ENCODE measurements around the gene QRSL1. TPM values are rescaled to one million over a fixed set of nuclear protein-coding genes. Genes with fewer than 3 reads are reported as not detected.

The QRSL1 gene
- polyA plus RNA-seq, 1 of the 3 experiments (the other 2 are of a cell fraction): 5.7 TPM

- no peak for DNase-seq
- TF ChIP-seq SIN3A (IDR thresholded peaks at IDR 0.05; ENCODE audit: borderline replicate concordance, low read depth, low read length) (no peak), FOSL2 (IDR thresholded peaks at IDR 0.05; ENCODE audit: borderline replicate concordance, low read depth) (no peak), MXI1 (IDR thresholded peaks at IDR 0.05; ENCODE audit: low read depth, low read length) (no peak), TCF12 (IDR thresholded peaks at IDR 0.05) (no peak), JUND (IDR thresholded peaks at IDR 0.05) (no peak)
- TF ChIP-seq, protein P1, sequence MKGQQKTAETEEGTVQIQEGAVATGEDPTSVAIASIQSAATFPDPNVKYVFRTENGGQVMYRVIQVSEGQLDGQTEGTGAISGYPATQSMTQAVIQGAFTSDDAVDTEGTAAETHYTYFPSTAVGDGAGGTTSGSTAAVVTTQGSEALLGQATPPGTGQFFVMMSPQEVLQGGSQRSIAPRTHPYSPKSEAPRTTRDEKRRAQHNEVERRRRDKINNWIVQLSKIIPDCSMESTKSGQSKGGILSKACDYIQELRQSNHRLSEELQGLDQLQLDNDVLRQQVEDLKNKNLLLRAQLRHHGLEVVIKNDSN (IDR thresholded peaks at IDR 0.05; ENCODE audit: borderline replicate concordance, low read depth): no peak
- H3K36me3 ChIP-seq (replicated peaks in 1 of 2; ENCODE audit: control insufficient read depth in 1 of 2, insufficient read depth in 2 of 2, low read length in 1 of 2): peaks cover 43 to 65% of the 10 kb centered on the region in 2 experiments
- WGBS (ENCODE audit: low lambda C conversion rate): 97% methylated on average over 4 of the region's 4 CpGs
- ChIA-PET CTCF (interaction anchor here (0.5 kb wide), 1 partner anchor 365 kb away, joined by 3 read pairs; no protein-coding TSS in a partner anchor), POLR2A (no interaction called here)
- H3K9ac ChIP-seq: no peak overlapping the region
- H4K20me1 ChIP-seq (ENCODE audit: insufficient read depth): no peaks in the 10 kb centered on the region
- no peaks in the 10 kb centered on the region for H3K9me2 ChIP-seq
- H3K4me1 ChIP-seq (ENCODE audit: control insufficient read depth in 1 of 2, insufficient read depth in 2 of 2, low read depth in 1 of 2, low read length in 1 of 2): no peaks in the 10 kb centered on the region
- H3K79me2 ChIP-seq (ENCODE audit: insufficient read depth): no peaks in the 10 kb centered on the region
- H3K4me2 ChIP-seq: no peak overlapping the region
- H2AFZ ChIP-seq (ENCODE audit: low read depth): no peak overlapping the region
- peaks cover 6% of the 10 kb centered on the region for H3F3A ChIP-seq (replicated peaks; ENCODE audit: insufficient read depth)
- H3K27ac ChIP-seq (ENCODE audit: low read depth in 2 of 2, low read length in 1 of 2): no peak overlapping the region
- no peaks in the 10 kb centered on the region for H3K27me3 ChIP-seq (ENCODE audit: insufficient read depth)
- H3K9me3 ChIP-seq: peaks cover 12% of the 10 kb centered on the region
- H3K4me3 ChIP-seq (ENCODE audit: low read depth in 2 of 2, low read length in 1 of 2): no peak overlapping the region
These were observed 29.1 kb downstream of the QRSL1 start for GRCh38 chr6:106658469-106658868.

GRCh38 chr6:106659859-106660258, 30.5 kb downstream of the QRSL1 start:
- H3K4me1 ChIP-seq (ENCODE audit: control insufficient read depth in 1 of 2, insufficient read depth in 2 of 2, low read depth in 1 of 2, low read length in 1 of 2): no peaks in the 10 kb centered on the region
- no peaks in the 10 kb centered on the region for H3K27me3 ChIP-seq (ENCODE audit: insufficient read depth)
- H3K79me2 ChIP-seq (ENCODE audit: insufficient read depth): no peaks in the 10 kb centered on the region
- TF ChIP-seq TCF12 (IDR thresholded peaks at IDR 0.05): no peak
- TF ChIP-seq, protein P2, sequence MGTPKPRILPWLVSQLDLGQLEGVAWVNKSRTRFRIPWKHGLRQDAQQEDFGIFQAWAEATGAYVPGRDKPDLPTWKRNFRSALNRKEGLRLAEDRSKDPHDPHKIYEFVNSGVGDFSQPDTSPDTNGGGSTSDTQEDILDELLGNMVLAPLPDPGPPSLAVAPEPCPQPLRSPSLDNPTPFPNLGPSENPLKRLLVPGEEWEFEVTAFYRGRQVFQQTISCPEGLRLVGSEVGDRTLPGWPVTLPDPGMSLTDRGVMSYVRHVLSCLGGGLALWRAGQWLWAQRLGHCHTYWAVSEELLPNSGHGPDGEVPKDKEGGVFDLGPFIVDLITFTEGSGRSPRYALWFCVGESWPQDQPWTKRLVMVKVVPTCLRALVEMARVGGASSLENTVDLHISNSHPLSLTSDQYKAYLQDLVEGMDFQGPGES (IDR thresholded peaks at IDR 0.05; ENCODE audit: low read depth, low read length): no peak
- TF ChIP-seq TEAD4 (IDR thresholded peaks at IDR 0.05; ENCODE audit: borderline replicate concordance, insufficient read depth): no peak
- no peak for TF ChIP-seq ELF1 (IDR thresholded peaks at IDR 0.05)
- no peak for TF ChIP-seq CHD2 (IDR thresholded peaks at IDR 0.05; ENCODE audit: low read length, partially characterized antibody)
- TF ChIP-seq MEF2A (IDR thresholded peaks at IDR 0.05; ENCODE audit: borderline replicate concordance, low read depth): no peak
- no peak for TF ChIP-seq YY1 (IDR thresholded peaks at IDR 0.05; ENCODE audit: low read depth)
- no peak for TF ChIP-seq RCOR1 (IDR thresholded peaks at IDR 0.05; ENCODE audit: low read length)
- TF ChIP-seq SMC3 (IDR thresholded peaks at IDR 0.05; ENCODE audit: low read depth, low read length): no peak
- TF ChIP-seq NRF1 (IDR thresholded peaks at IDR 0.05; ENCODE audit: low read depth, low read length): no peak
- TF ChIP-seq RXRA (IDR thresholded peaks at IDR 0.05; ENCODE audit: borderline replicate concordance, low read depth): no peak
- TF ChIP-seq ZBTB33 (IDR thresholded peaks at IDR 0.05; ENCODE audit: borderline replicate concordance, low read depth): no peak
- TF ChIP-seq CTCF (IDR thresholded peaks at IDR 0.05): no peak
- no peak for TF ChIP-seq JUND (IDR thresholded peaks at IDR 0.05)
- TF ChIP-seq FOXM1 (IDR thresholded peaks at IDR 0.05; ENCODE audit: low read depth): no peak
- no peak for TF ChIP-seq FOXJ3 (CRISPR knock-in tag; IDR thresholded peaks at IDR 0.05)
- TF ChIP-seq, protein P1 (IDR thresholded peaks at IDR 0.05; ENCODE audit: borderline replicate concordance, low read depth): no peak
- TF ChIP-seq EZH2phosphoT487 (IDR thresholded peaks at IDR 0.05; ENCODE audit: borderline replicate concordance, low read depth): no peak
- CTCF ChIA-PET: no interaction called here
- no peak overlapping the region for H3K27ac ChIP-seq (ENCODE audit: low read depth in 2 of 2, low read length in 1 of 2)
- no peaks in the 10 kb centered on the region for H4K20me1 ChIP-seq (ENCODE audit: insufficient read depth)
- peaks cover 12% of the 10 kb centered on the region for H3K9me3 ChIP-seq
- H3F3A ChIP-seq (replicated peaks; ENCODE audit: insufficient read depth): peaks cover 6% of the 10 kb centered on the region
- H3K9ac ChIP-seq: no peak overlapping the region
- WGBS (ENCODE audit: low lambda C conversion rate): 98% methylated on average over 2 of the region's 2 CpGs
- POLR2A ChIA-PET: no interaction called here
- no peak overlapping the region for H2AFZ ChIP-seq (ENCODE audit: low read depth)
- H3K4me2 ChIP-seq: no peak overlapping the region
- DNase-seq: no peak
- peaks cover 45 to 66% of the 10 kb centered on the region in 2 experiments for H3K36me3 ChIP-seq (replicated peaks in 1 of 2; ENCODE audit: control insufficient read depth in 1 of 2, insufficient read depth in 2 of 2, low read length in 1 of 2)
- H3K4me3 ChIP-seq (ENCODE audit: low read depth in 2 of 2, low read length in 1 of 2): no peak overlapping the region
- no peaks in the 10 kb centered on the region for H3K9me2 ChIP-seq

Measured in SK-N-SH (cell line).